CD4-positive, alpha-beta T cell (primary cell): ENCODE data around the gene GAS2. TPM values are rescaled to one million over a fixed set of nuclear protein-coding genes. Genes with fewer than 3 reads are reported as not detected.

ENCODE experiments used
- ATAC-seq: fragments of 200-7000 bp; cut with Tn5 transposase; one replicate; pipeline ENCODE4 v1.10.0; 2022; ENCODE audit warnings: mild to moderate bottlenecking; ENCODE audit not compliant: poor library complexity
- CTCF ChIA-PET: fragments of 350-600 bp; sonication (Branson Sonifier 250); formaldehyde crosslinking; loops from one replicate; lab custom pipeline; 2021; ENCODE audit warnings: antibody characterized with exemption, inconsistent platforms; lab: Charles Lee
- POLR2A ChIA-PET: fragments of 350-600 bp; sonication (Branson Sonifier 250); formaldehyde crosslinking; loops from one replicate; lab custom pipeline; 2021; ENCODE audit warnings: antibody characterized with exemption, inconsistent platforms; lab: Charles Lee
- DNase-seq, 14 experiments: peaks; one replicate each; pipeline ENCODE4 v3.0.0-alpha.2; 2013 to 2020; ENCODE audit warnings: mixed read lengths in 2 of 14
- H3K27ac ChIP-seq, 2 donors: one replicate each; pipeline versions ENCODE4 v1.5.1 to v1.7.0; 2013; ENCODE audit warnings: low read length in 2 of 2, low read depth in 1 of 2, mild to moderate bottlenecking in 1 of 2
- H3K27me3 ChIP-seq, 2 experiments: 1 replicate in 1 of 2; 2 replicates in 1 of 2; pipeline versions ENCODE4 v1.6.1 to v1.7.0; 2013; ENCODE audit warnings: low read length in 2 of 2, control low read depth in 1 of 2, mild to moderate bottlenecking in 1 of 2, moderate library complexity in 1 of 2; ENCODE audit not compliant: insufficient read depth in 2 of 2, control insufficient read depth in 1 of 2
- H3K36me3 ChIP-seq: one replicate; pipeline ENCODE4 v1.6.1; 2013; ENCODE audit warnings: low read length, control low read depth; ENCODE audit not compliant: insufficient read depth
- H3K4me1 ChIP-seq: one replicate; pipeline ENCODE4 v1.6.1; 2013; ENCODE audit warnings: low read length, control low read depth; ENCODE audit not compliant: insufficient read depth
- H3K4me3 ChIP-seq: one replicate; pipeline ENCODE4 v1.5.1; 2013; ENCODE audit warnings: mild to moderate bottlenecking, low read length, moderate library complexity
- H3K9me3 ChIP-seq, 2 experiments: 1 replicate in 1 of 2; 2 replicates in 1 of 2; pipeline versions ENCODE4 v1.6.1 to v1.7.0; 2013; ENCODE audit warnings: low read length in 2 of 2, mild to moderate bottlenecking in 2 of 2, control low read depth in 1 of 2, moderate library complexity in 1 of 2; ENCODE audit not compliant: control insufficient read depth in 1 of 2, insufficient read depth in 1 of 2
- H3K27ac Mint-ChIP-seq: one replicate; pipeline ENCODE4 v1.8.0; 2020; ENCODE audit warnings: mixed read lengths
- H3K27me3 Mint-ChIP-seq: one replicate; pipeline ENCODE4 v1.8.0; 2021; ENCODE audit warnings: mixed read lengths
- H3K36me3 Mint-ChIP-seq: one replicate; pipeline ENCODE4 v1.8.0; 2021; ENCODE audit warnings: low read depth, mixed read lengths
- H3K4me1 Mint-ChIP-seq: one replicate; pipeline ENCODE4 v1.8.0; 2021; ENCODE audit warnings: low read depth, mixed read lengths
- H3K4me3 Mint-ChIP-seq: one replicate; pipeline ENCODE4 v1.8.0; 2020; ENCODE audit warnings: mild to moderate bottlenecking, mixed read lengths
- H3K9me3 Mint-ChIP-seq: one replicate; pipeline ENCODE4 v1.8.0; 2020; ENCODE audit warnings: mixed read lengths
- CTCF ChIP-seq: fragments of 200-600 bp; IDR thresholded peaks from one replicate; pipeline ENCODE4 v1.8.0; 2022; ENCODE audit warnings: antibody characterized with exemption, mild to moderate bottlenecking
- intact Hi-C, 2 experiments: fragments of 100-400 bp; cut with DNase I in 1 of 2; cut with micrococcal nuclease in 1 of 2; formaldehyde crosslinking; loops; one replicate each; pipeline versions ENCODE4 v1.15.1 to v1.9.0; 2023 to 2025; cut with DNase I, micrococcal nuclease
- total RNA-seq, 174 experiments: library from RNA in 2 of 174; stranded (reverse) in 2 of 174; gene quantifications; one replicate each; pipeline ENCODE4 v1.2.3 and lab custom pipeline; 2021 to 2026

Gene GAS2
- total RNA-seq, 2 experiments from 2014 or later, result 2.2 to 2.9 TPM

DNA sequence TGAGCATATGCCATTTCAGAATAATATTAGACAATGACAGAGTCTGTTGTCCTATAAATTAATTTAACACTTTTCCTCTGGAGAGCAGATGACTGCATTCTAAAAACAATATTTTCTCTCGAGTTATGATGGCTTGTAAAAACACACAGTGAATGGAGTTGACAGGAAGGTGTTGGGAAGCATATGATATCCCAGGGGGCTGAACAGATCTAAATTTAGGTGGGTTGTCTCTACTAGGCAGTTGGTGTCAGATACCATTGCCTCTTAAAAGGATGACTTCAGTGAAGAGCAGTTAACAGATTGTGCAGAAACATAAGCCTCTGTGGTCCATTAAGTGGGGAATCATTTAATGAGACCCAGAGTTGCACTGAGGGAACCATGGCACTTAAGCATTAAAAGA lies 132.5 kb downstream of the GAS2 start:
- H3K36me3 Mint-ChIP-seq, result no peaks in the 10 kb centered on the region
- no peaks in the 10 kb centered on the region for H3K4me1 ChIP-seq
- no peaks in the 10 kb centered on the region for H3K9me3 Mint-ChIP-seq
- peaks cover 15% of the 10 kb centered on the region for H3K27me3 Mint-ChIP-seq
- H3K4me3 Mint-ChIP-seq, result no peak overlapping the region
- no peak overlapping the region for H3K27ac ChIP-seq
- no peak for DNase-seq
- H3K4me1 Mint-ChIP-seq, result no peaks in the 10 kb centered on the region
- H3K4me3 ChIP-seq, result no peak overlapping the region
- POLR2A ChIA-PET, result no interaction called here
- H3K27ac Mint-ChIP-seq, result no peak overlapping the region
- H3K27me3 ChIP-seq, result no peaks in the 10 kb centered on the region
- ATAC-seq, result no peak
- H3K36me3 ChIP-seq, result no peaks in the 10 kb centered on the region
- H3K9me3 ChIP-seq, result no peaks in the 10 kb centered on the region
- CTCF ChIA-PET, result interaction anchor here (0.8 kb wide), 1 partner anchor 441 kb away, joined by 3 read pairs; no protein-coding TSS in a partner anchor
- intact Hi-C loops, result no loop called here
- TF ChIP-seq CTCF, result no peak

DNA sequence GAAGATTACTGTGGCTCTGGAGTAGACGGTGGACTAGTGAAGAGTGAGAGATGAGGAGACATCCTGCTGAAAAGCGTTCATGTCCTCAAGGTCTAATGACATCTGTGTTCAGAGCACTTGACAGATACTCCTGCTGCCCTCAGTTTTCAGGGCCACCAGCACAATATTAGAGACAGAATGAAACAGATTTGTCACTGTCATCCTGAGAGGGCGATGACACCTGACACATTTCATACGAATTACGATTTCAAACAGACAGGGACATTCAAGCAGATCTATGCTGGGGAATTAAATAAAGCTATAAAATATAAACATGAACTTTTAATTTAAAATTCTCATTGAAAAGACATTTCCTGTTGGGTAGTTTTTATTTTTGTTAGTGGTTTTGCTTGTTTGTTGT lies 134.1 kb downstream of the GAS2 start:
- no peak overlapping the region for H3K4me3 ChIP-seq
- Mint-ChIP-seq H3K27me3 (peaks cover 15% of the 10 kb centered on the region), H3K4me1 (no peaks in the 10 kb centered on the region), H3K9me3 (no peaks in the 10 kb centered on the region), H3K4me3 (no peak overlapping the region), H3K36me3 (no peaks in the 10 kb centered on the region), H3K27ac (no peak overlapping the region)
- H3K27ac ChIP-seq, result no peak overlapping the region
- DNase-seq, result no peak
- H3K9me3 ChIP-seq, result no peaks in the 10 kb centered on the region
- POLR2A ChIA-PET, result no interaction called here
- H3K36me3 ChIP-seq, result no peaks in the 10 kb centered on the region
- CTCF ChIA-PET, result no interaction called here
- no peak for TF ChIP-seq CTCF
- H3K4me1 ChIP-seq, result no peaks in the 10 kb centered on the region
- ATAC-seq, result no peak
- H3K27me3 ChIP-seq, result no peaks in the 10 kb centered on the region
- intact Hi-C loops, result no loop called here

DNA sequence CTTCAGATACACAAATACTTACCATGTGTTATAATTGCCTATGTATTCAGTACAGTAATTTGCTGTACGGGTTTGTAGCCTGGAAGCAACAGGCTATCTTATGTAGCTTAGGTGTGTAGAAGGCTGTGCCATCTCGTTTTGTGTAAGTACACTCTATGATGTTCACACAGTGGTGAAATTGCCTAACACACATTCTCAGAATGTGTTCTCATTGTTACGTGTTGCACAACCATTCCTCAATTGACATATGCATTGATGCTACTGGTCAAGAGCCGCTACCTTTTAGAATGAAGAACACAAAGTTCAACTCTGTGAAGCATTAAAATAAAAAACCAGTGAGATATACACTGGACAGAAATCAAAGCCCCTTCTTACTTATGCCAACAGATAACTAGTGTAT lies 136.4 kb downstream of the GAS2 start:
- Mint-ChIP-seq H3K4me3 (no peak overlapping the region), H3K27ac (no peak overlapping the region), H3K36me3 (no peaks in the 10 kb centered on the region), H3K27me3 (peaks cover 15% of the 10 kb centered on the region), H3K4me1 (no peaks in the 10 kb centered on the region), H3K9me3 (no peaks in the 10 kb centered on the region)
- ATAC-seq (no peak), DNase-seq (no peak)
- H3K36me3 ChIP-seq, result no peaks in the 10 kb centered on the region
- no peak for TF ChIP-seq CTCF
- H3K9me3 ChIP-seq, result no peaks in the 10 kb centered on the region
- ChIA-PET CTCF (no interaction called here), POLR2A (no interaction called here)
- no peaks in the 10 kb centered on the region for H3K4me1 ChIP-seq
- no peak overlapping the region for H3K4me3 ChIP-seq
- H3K27ac ChIP-seq, result no peak overlapping the region
- intact Hi-C loops, result no loop called here
- H3K27me3 ChIP-seq, result no peaks in the 10 kb centered on the region
